GM12872 (cell line): ENCODE measurements around the gene SPOCK1.

Experiments
- CTCF ChIP-seq: IDR thresholded peaks from 3 replicates; pipeline ENCODE4 v1.5.1; 2011; ENCODE audit warnings: low read depth, mild to moderate bottlenecking, low read length, moderate library complexity; ENCODE audit not compliant: insufficient read depth

Gene SPOCK1

GRCh38 chr5:137037848-137038247 is 461.3 kb downstream of the SPOCK1 start:
- TF ChIP-seq CTCF, result no peak; the same call in 2 of the 3 replicates

GRCh38 chr5:137036640-137037039 is 462.5 kb downstream of the SPOCK1 start:
- no peak for TF ChIP-seq CTCF

GRCh38 chr5:137035480-137035878 is 463.6 kb downstream of the SPOCK1 start:
- TF ChIP-seq CTCF, result no peak

GRCh38 chr5:137034764-137035479 is 464.2 kb downstream of the SPOCK1 start:
- TF ChIP-seq CTCF, result no peak

- no peak for TF ChIP-seq CTCF
These were observed 464.9 kb downstream of the SPOCK1 start for GRCh38 chr5:137034213-137034612.

- no peak for TF ChIP-seq CTCF
These were observed 466.2 kb downstream of the SPOCK1 start for GRCh38 chr5:137032929-137033328.

GRCh38 chr5:137027758-137028157 is 471.4 kb downstream of the SPOCK1 start:
- no peak for TF ChIP-seq CTCF

GRCh38 chr5:137026296-137026695 is 472.8 kb downstream of the SPOCK1 start:
- no peak for TF ChIP-seq CTCF
